Motor neuron (in vitro differentiated cells): ENCODE data around the gene TLR3. TPM values are rescaled to one million over a fixed set of nuclear protein-coding genes. Genes with fewer than 3 reads are reported as not detected.

Experiments used
- ATAC-seq, 8 experiments: fragments of 200-7000 bp; cut with Tn5 transposase; replicated peaks in 6 of 8; 2 replicates each; pipeline ENCODE4 v1.8.0; 2021; ENCODE audit warnings: mild to moderate bottlenecking in 8 of 8, moderate library complexity in 8 of 8
- H3K27ac ChIP-seq, 2 donors: fragments of 250-450 bp; sonication (Bioruptor Pico); 2 replicates each; pipeline ENCODE4 v1.9.0; 2021; ENCODE audit warnings: antibody characterized with exemption in 2 of 2, mild to moderate bottlenecking in 2 of 2, moderate library complexity in 1 of 2
- H3K4me1 ChIP-seq, 2 donors: fragments of 250-450 bp; sonication (Bioruptor Pico); replicated peaks in 1 of 2; 2 replicates each; pipeline ENCODE4 v1.6.1; 2021; ENCODE audit warnings: antibody characterized with exemption in 2 of 2, mild to moderate bottlenecking in 2 of 2, moderate library complexity in 1 of 2
- H3K4me3 ChIP-seq, 5 donors: fragments of 250-450 bp; sonication (Bioruptor Pico); 2 replicates each; pipeline ENCODE4 v1.9.0; 2021; ENCODE audit warnings: antibody characterized with exemption in 5 of 5, mild to moderate bottlenecking in 5 of 5, moderate library complexity in 4 of 5
- WGBS, 10 experiments: fragments of 450-650 bp; shearing (Covaris generic); methylation state at CpG; one replicate each; pipeline ENCODE4 v1.0.0; 2022; 5-methylcytosine and 5-hydroxymethylcytosine counted together
- in situ Hi-C, 9 experiments: fragments of 400-800 bp; cut with MboI; loops; one replicate each; pipeline ENCODE4 v1.15.0; 2021; ENCODE audit warnings: low sequenced_read_pairs in 9 of 9, low pct_unique_long_range_greater_than_20kb in 2 of 9; ENCODE audit not compliant: unreplicated experiment in 9 of 9
- total RNA-seq, 8 experiments: library from RNA; unstranded; fragments of 300-600 nt; gene quantifications; 2 replicates each; pipeline versions ENCODE4 v1.2.3 to v1.2.4, GENCODE V29; 2022

Gene TLR3
- total RNA-seq, 8 experiments from 2014 or later, result 0.04 to 13.6 (median 1.2) TPM

DNA sequence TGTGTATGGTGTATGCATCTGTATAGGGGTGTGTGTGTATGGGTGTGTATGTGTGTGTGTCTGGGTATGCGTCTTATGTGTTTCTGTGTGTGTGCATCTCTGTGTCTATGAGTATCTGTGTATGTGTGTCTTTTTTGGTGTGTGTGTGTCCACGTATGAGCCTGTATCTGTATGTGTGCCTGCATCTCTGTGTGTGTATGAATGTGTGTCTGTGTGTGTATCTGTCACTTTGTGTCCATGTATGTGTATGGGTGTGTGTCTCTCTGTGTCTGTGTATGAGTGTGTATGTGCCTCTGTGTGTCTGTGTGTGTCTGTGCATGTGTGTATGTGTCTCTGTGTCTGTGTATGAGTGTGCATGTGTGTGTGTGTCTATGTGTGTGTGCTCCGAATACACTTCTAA lies 59.9 kb downstream of the TLR3 start:
- WGBS, 10 experiments, result 67 to 100% (median 77%) methylated on average over 1 to 3 of the region's 3 CpGs; no CpG with 5 or more reads in 7 of the 10 experiments
- in situ Hi-C loops, result no loop called here
- Histone ChIP-seq H3K4me3 (no peak overlapping the region), H3K27ac (no peak overlapping the region), H3K4me1 (peaks cover 13 to 15% of the 10 kb centered on the region in 2 donors)
- ATAC-seq, result no peak

- peak in 1 of 8 experiments; percentile 18 for ATAC-seq
- 18 to 64% (median 34%) methylated on average over 1 to 2 of the region's 2 CpGs for WGBS, 10 experiments
Measured at GRCh38 chr4:186131935-186132334, 63.0 kb downstream of the TLR3 start.

GRCh38 chr4:186132577-186133242 lies 63.8 kb downstream of the TLR3 start:
- Histone ChIP-seq H3K27ac (no peak overlapping the region), H3K4me3 (no peak overlapping the region), H3K4me1 (peaks cover 13 to 15% of the 10 kb centered on the region in 2 donors)
- 0 to 55% (median 14%) methylated on average over 1 to 4 of the region's 4 CpGs; no CpG with 5 or more reads in 1 of the 10 experiments for WGBS, 10 experiments
- peak in 7 of 8 experiments; percentile 47 to 98 (median 95) for ATAC-seq
- in situ Hi-C loops, result no loop called here

More at GRCh38 chr4:186131935-186132334, 63.0 kb downstream of the TLR3 start:
- no peak overlapping the region for H3K27ac ChIP-seq
- H3K4me3 ChIP-seq, result no peak overlapping the region
- in situ Hi-C loops, result no loop called here
- peaks cover 13 to 15% of the 10 kb centered on the region in 2 donors for H3K4me1 ChIP-seq

DNA sequence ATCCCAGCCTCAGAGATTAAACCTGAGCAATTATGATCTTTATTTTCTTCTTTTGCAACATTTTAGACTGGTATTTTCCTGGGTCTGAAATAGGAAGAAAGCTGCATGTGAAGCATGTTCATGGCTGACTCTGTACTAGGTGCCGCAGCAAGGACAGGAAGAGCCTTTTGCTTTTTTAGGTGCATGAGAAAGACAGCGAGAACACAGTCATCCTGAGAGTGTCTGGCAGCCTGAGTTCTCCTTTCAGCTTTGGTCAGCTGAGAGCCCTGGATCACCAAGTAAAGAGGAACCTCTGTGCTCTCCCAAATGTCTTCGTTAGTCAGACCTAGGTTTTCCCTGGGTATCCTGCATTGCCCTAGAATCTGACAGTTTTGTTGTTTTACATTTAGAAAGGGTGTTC lies 65.3 kb downstream of the TLR3 start:
- H3K27ac ChIP-seq, result no peak overlapping the region
- no peak for ATAC-seq

GRCh38 chr4:186134861-186135260 lies 65.9 kb downstream of the TLR3 start:
- Histone ChIP-seq H3K4me3 (no peak overlapping the region), H3K4me1 (peaks cover 13 to 15% of the 10 kb centered on the region in 2 donors), H3K27ac (no peak overlapping the region)
- in situ Hi-C loops, result no loop called here
- no peak for ATAC-seq
- 20 to 100% (median 71%) methylated on average over 1 to 11 of the region's 11 CpGs; no CpG with 5 or more reads in 3 of the 10 experiments for WGBS, 10 experiments

More for the DNA sequence above, 65.3 kb downstream of the TLR3 start:
- WGBS, 10 experiments, result 69 to 100% (median 93%) methylated on average over 1 to 3 of the region's 3 CpGs
- in situ Hi-C loops, result no loop called here
- no peak overlapping the region for H3K4me3 ChIP-seq
- peaks cover 13 to 15% of the 10 kb centered on the region in 2 donors for H3K4me1 ChIP-seq

GRCh38 chr4:186137196-186137794 lies 68.3 kb downstream of the TLR3 start:
- Histone ChIP-seq H3K27ac (no peak overlapping the region), H3K4me3 (no peak overlapping the region), H3K4me1 (peaks cover 5% of the 10 kb centered on the region in 2 donors)
- ATAC-seq, result peak in 6 of 8 experiments; percentile 19 to 62 (median 28)
- 14 to 83% (median 62%) methylated on average over 2 to 6 of the region's 6 CpGs; no CpG with 5 or more reads in 1 of the 10 experiments for WGBS, 10 experiments
- in situ Hi-C loops, result no loop called here

Other genes with a start within 250 kb of the TLR3 start
- 10 to 100 TPM in 1 of 8 experiments, 1 to 10 TPM in 7; 2.3 to 13.2 (median 7.0) TPM for gene FAM149A, start 35.5 kb downstream of the TLR3 start, total RNA-seq
- gene CYP4V2, start 122.4 kb downstream of the TLR3 start, total RNA-seq, result 10 to 100 TPM in 2 of 8 experiments, 1 to 10 TPM in 6; 3.1 to 19.0 (median 8.0) TPM
- gene KLKB1, start 158.4 kb downstream of the TLR3 start, total RNA-seq, result under 1 TPM in 7 of 8 experiments, not detected in 1; 0.07 to 0.90 (median 0.24) TPM
- gene F11, start 197.0 kb downstream of the TLR3 start, total RNA-seq, result 1 to 10 TPM in 1 of 8 experiments, under 1 TPM in 5, not detected in 2; 0.21 to 1.2 (median 0.26) TPM